Measurements from ENCODE around the gene KCNJ10. TPM values are rescaled to one million over a fixed set of nuclear protein-coding genes. Genes with fewer than 3 reads are reported as not detected.

The KCNJ10 gene
- total RNA-seq, 1 donor from 2014 or later: 0.27 TPM

DNA sequence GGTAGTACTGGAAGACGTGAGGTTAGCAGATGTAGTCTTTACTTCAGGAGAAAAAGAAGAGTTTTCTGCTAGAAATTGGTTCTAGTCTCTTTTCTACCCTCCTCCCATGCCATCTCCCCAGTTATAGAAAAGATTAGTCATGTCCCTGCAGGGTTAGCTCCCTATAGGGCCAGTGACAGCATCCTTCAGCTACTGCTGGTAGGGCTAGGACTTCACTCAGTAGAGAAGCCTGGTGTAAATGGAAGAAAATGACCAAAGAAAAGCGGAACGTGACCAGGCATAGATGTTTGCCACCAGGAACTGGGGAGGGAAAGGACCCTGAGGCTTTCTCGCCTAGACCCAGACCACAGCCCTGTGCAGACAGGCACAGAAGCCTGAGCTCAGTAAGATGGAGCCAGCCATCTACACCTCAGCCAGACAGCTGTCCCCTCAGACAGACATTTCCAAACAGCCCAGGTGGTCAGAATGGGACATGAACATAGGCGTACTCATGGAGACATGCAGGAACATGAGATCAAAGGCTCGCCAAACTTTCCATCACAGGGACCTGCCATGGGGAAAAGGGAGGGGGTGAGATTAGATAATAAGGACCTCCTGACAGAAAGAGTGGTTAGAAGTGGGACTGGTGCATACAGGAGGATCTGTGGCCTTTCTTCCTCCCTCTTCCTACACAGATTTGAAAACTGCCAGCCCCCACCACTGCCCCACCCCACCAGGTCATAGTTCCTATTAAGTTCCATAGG lies 92.4 kb downstream of the KCNJ10 start:
- Mint-ChIP-seq H3K27ac (ENCODE audit: unreplicated experiment) (no peak overlapping the region), H3K4me3 (ENCODE audit: unreplicated experiment) (no peak overlapping the region), H3K27me3 (ENCODE audit: low read depth, unreplicated experiment) (peaks cover 43% of the 10 kb centered on the region), H3K9me3 (ENCODE audit: unreplicated experiment) (no peaks in the 10 kb centered on the region), H3K36me3 (ENCODE audit: low read depth, unreplicated experiment) (no peaks in the 10 kb centered on the region), H3K4me1 (ENCODE audit: low read depth, unreplicated experiment) (no peaks in the 10 kb centered on the region)
- H3K27me3 ChIP-seq (ENCODE audit: insufficient read depth, low read length): peaks cover 16% of the 10 kb centered on the region
- H3K9ac ChIP-seq (ENCODE audit: low read length): no peak overlapping the region
- DNase-seq (ENCODE audit: low read depth): no peak
- H3K27ac ChIP-seq (ENCODE audit: low read depth, low read length): no peak overlapping the region
- H3K79me2 ChIP-seq (ENCODE audit: insufficient read depth, low read length): no peaks in the 10 kb centered on the region
- no peak overlapping the region for H3K4me2 ChIP-seq (ENCODE audit: low read length)
- H3K9me3 ChIP-seq (ENCODE audit: insufficient read depth, low read depth, low read length): no peaks in the 10 kb centered on the region
- FAIRE-seq: no peak
- H3K4me1 ChIP-seq (ENCODE audit: insufficient read depth, low read length): no peaks in the 10 kb centered on the region
- no peak for TF ChIP-seq EZH2 (IDR thresholded peaks at IDR 0.05; ENCODE audit: insufficient read depth, low read length)
- TF ChIP-seq, protein P1, sequence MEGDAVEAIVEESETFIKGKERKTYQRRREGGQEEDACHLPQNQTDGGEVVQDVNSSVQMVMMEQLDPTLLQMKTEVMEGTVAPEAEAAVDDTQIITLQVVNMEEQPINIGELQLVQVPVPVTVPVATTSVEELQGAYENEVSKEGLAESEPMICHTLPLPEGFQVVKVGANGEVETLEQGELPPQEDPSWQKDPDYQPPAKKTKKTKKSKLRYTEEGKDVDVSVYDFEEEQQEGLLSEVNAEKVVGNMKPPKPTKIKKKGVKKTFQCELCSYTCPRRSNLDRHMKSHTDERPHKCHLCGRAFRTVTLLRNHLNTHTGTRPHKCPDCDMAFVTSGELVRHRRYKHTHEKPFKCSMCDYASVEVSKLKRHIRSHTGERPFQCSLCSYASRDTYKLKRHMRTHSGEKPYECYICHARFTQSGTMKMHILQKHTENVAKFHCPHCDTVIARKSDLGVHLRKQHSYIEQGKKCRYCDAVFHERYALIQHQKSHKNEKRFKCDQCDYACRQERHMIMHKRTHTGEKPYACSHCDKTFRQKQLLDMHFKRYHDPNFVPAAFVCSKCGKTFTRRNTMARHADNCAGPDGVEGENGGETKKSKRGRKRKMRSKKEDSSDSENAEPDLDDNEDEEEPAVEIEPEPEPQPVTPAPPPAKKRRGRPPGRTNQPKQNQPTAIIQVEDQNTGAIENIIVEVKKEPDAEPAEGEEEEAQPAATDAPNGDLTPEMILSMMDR (IDR thresholded peaks at IDR 0.05; ENCODE audit: insufficient read depth, low read depth, low read length): no peak
- no peak overlapping the region for H2AFZ ChIP-seq (ENCODE audit: low read depth, low read length)
- H3K36me3 ChIP-seq (ENCODE audit: insufficient read depth, low read length): no peaks in the 10 kb centered on the region
- no peak overlapping the region for H3K4me3 ChIP-seq (ENCODE audit: insufficient read depth, low read depth, low read length)
- no peaks in the 10 kb centered on the region for H4K20me1 ChIP-seq (ENCODE audit: insufficient read depth, low read length)

DNA sequence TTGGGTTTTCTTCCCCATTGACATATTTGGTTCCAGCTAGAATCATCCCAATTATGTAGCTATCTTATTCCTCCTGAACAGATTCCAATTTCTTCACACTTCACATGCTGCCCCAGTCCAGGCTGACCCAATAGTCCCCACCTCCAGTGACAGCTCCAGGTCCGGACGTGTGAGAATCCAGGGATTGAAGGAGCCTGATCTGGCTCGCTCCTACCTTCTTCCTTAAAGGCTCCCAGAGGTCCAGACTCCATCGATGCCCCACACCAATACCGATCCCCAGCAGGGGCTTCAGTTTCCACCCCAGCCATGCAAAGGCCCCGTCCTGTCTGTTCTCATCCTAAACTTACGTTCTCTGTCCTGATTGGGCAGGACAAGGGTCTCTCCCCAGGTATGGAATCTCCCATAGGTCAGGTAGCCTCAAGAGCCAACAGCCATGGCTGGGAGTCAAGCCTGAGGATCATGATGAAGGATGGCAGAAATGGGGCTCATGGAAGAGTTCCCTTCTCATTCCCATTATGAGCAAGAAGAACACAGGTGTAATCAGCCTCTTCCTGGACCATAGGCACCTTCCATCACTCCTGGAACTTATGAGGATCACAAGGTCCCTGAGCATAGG lies 95.5 kb downstream of the KCNJ10 start:
- DNase-seq (ENCODE audit: low read depth): no peak
- no peak overlapping the region for H3K9ac ChIP-seq (ENCODE audit: low read length)
- no peak for FAIRE-seq
- H3K36me3 Mint-ChIP-seq (ENCODE audit: low read depth, unreplicated experiment): no peaks in the 10 kb centered on the region
- no peak overlapping the region for H3K4me3 ChIP-seq (ENCODE audit: insufficient read depth, low read depth, low read length)
- peaks cover 3% of the 10 kb centered on the region for H3K9me3 Mint-ChIP-seq (ENCODE audit: unreplicated experiment)
- H3K4me2 ChIP-seq (ENCODE audit: low read length): no peak overlapping the region
- H3K27me3 Mint-ChIP-seq (ENCODE audit: low read depth, unreplicated experiment): peaks cover 28% of the 10 kb centered on the region
- no peak for TF ChIP-seq EZH2 (IDR thresholded peaks at IDR 0.05; ENCODE audit: insufficient read depth, low read length)
- TF ChIP-seq, protein P1 (IDR thresholded peaks at IDR 0.05; ENCODE audit: insufficient read depth, low read depth, low read length): no peak
- no peaks in the 10 kb centered on the region for H3K9me3 ChIP-seq (ENCODE audit: insufficient read depth, low read depth, low read length)
- H3K27me3 ChIP-seq (ENCODE audit: insufficient read depth, low read length): peaks cover 16% of the 10 kb centered on the region
- H3K36me3 ChIP-seq (ENCODE audit: insufficient read depth, low read length): no peaks in the 10 kb centered on the region
- H3K4me1 Mint-ChIP-seq (ENCODE audit: low read depth, unreplicated experiment): peaks cover 1% of the 10 kb centered on the region
- no peak overlapping the region for H3K4me3 Mint-ChIP-seq (ENCODE audit: unreplicated experiment)
- no peaks in the 10 kb centered on the region for H4K20me1 ChIP-seq (ENCODE audit: insufficient read depth, low read length)
- no peak overlapping the region for H2AFZ ChIP-seq (ENCODE audit: low read depth, low read length)
- H3K27ac ChIP-seq (ENCODE audit: low read depth, low read length): no peak overlapping the region
- no peaks in the 10 kb centered on the region for H3K4me1 ChIP-seq (ENCODE audit: insufficient read depth, low read length)
- H3K79me2 ChIP-seq (ENCODE audit: insufficient read depth, low read length): no peaks in the 10 kb centered on the region
- H3K27ac Mint-ChIP-seq (ENCODE audit: unreplicated experiment): no peak overlapping the region

All from astrocyte (in vitro differentiated cells and primary cell).